Uterus (tissue), 4 donors: Measurements from ENCODE around the gene MGAT4B. TPM values are rescaled to one million over a fixed set of nuclear protein-coding genes. Genes with fewer than 3 reads are reported as not detected.
A peak's percentile ranks its signal among the peaks of the same experiment; 100 is the strongest.

Source experiments
- DNase-seq, 2 donors: peaks; one replicate each; pipeline ENCODE4 v3.0.0-alpha.2; 2019 to 2020
- H3K27ac ChIP-seq, 2 donors: fragments of 200-600 bp; sonication (generic); 1 replicate in 1 of 2; 2 replicates in 1 of 2; pipeline ENCODE4 v1.5.1; 2016 to 2018
- H3K27me3 ChIP-seq, 2 donors: fragments of 200-600 bp; sonication (generic); one replicate each; pipeline ENCODE4 v1.5.1; 2018 to 2019; ENCODE audit warnings: control low read depth in 1 of 2
- H3K36me3 ChIP-seq, 2 donors: fragments of 200-600 bp; sonication (generic); one replicate each; pipeline ENCODE4 v1.5.1; 2019; ENCODE audit warnings: control low read depth in 1 of 2
- H3K4me1 ChIP-seq, 2 donors: fragments of 200-600 bp; sonication (generic); one replicate each; pipeline ENCODE4 v1.5.1; 2018 to 2019; ENCODE audit warnings: control low read depth in 1 of 2
- H3K4me3 ChIP-seq, 2 donors: fragments of 200-600 bp; sonication (generic); 1 replicate in 1 of 2; 2 replicates in 1 of 2; pipeline ENCODE4 v1.5.1; 2018 to 2019; ENCODE audit warnings: mild to moderate bottlenecking in 1 of 2
- H3K9me3 ChIP-seq, 2 donors: fragments of 200-600 bp; sonication (generic); one replicate each; pipeline ENCODE4 v1.5.1; 2019; ENCODE audit warnings: control low read depth in 1 of 2
- CTCF ChIP-seq, 4 experiments: fragments of 200-600 bp in 2 of 4; fragments of 450-650 bp in 2 of 4; sonication (generic) in 2 of 4; IDR thresholded peaks; one replicate each; pipeline ENCODE4 v1.5.1; 2016 to 2019; ENCODE audit warnings: antibody characterized with exemption in 4 of 4, mild to moderate bottlenecking in 2 of 4, moderate library complexity in 1 of 4
- POLR2A ChIP-seq, 2 donors: fragments of 450-650 bp; IDR thresholded peaks; one replicate each; pipeline ENCODE4 v1.6.1; 2016; ENCODE audit warnings: antibody characterized with exemption in 2 of 2, mild to moderate bottlenecking in 1 of 2, moderate library complexity in 1 of 2
- intact Hi-C: fragments of 100-400 bp; cut with DNase I; formaldehyde crosslinking; loops from one replicate; pipeline ENCODE4 v1.15.1; 2023; ENCODE audit warnings: low total_unique reads
- total RNA-seq, 4 donors: library from RNA; depleted of rRNA in 3 of 4; stranded (reverse); fragments of >200 nt in 3 of 4; gene quantifications; one replicate each; pipeline versions ENCODE4 v1.1.0 to v1.2.4, GENCODE V29; 2014 to 2023
- donor health status: DM: yes; HTN: yes; CAD: no.

MGAT4B gene
- total RNA-seq, 4 donors from 2014 or later: 31.8 to 87.4 (median 66.4) TPM

- TF ChIP-seq POLR2A (IDR thresholded peaks at IDR 0.05) (no peak), CTCF (IDR thresholded peaks at IDR 0.05) (no peak)
- Histone ChIP-seq H3K36me3 (no peaks in the 10 kb centered on the region), H3K9me3 (no peaks in the 10 kb centered on the region), H3K27ac (no peak overlapping the region), H3K27me3 (no peaks in the 10 kb centered on the region), H3K4me3 (no peak overlapping the region), H3K4me1 (peaks cover 0 to 4% of the 10 kb centered on the region in 2 donors)
- intact Hi-C loops: no loop called here
- no peak for DNase-seq
Measured at GRCh38 chr5:179769271-179769670, 37.4 kb downstream of the MGAT4B start.

GRCh38 chr5:179768326-179769085, 38.2 kb downstream of the MGAT4B start:
- Histone ChIP-seq H3K4me1 (peaks cover 0 to 10% of the 10 kb centered on the region in 2 donors), H3K27me3 (no peaks in the 10 kb centered on the region), H3K9me3 (no peaks in the 10 kb centered on the region), H3K4me3 (no peak overlapping the region), H3K27ac (no peak overlapping the region), H3K36me3 (no peaks in the 10 kb centered on the region)
- intact Hi-C loops: no loop called here
- no peak for DNase-seq
- TF ChIP-seq CTCF (IDR thresholded peaks at IDR 0.05): no peak
- no peak for TF ChIP-seq POLR2A (IDR thresholded peaks at IDR 0.05)

GRCh38 chr5:179767496-179768100, 39.1 kb downstream of the MGAT4B start:
- Histone ChIP-seq H3K4me1 (peaks cover 0 to 11% of the 10 kb centered on the region in 2 donors), H3K9me3 (no peaks in the 10 kb centered on the region), H3K27ac (no peak overlapping the region), H3K27me3 (no peaks in the 10 kb centered on the region), H3K4me3 (no peak overlapping the region), H3K36me3 (no peaks in the 10 kb centered on the region)
- TF ChIP-seq CTCF (IDR thresholded peaks at IDR 0.05): no peak
- TF ChIP-seq POLR2A (IDR thresholded peaks at IDR 0.05): no peak
- DNase-seq: no peak
- intact Hi-C loops: no loop called here

GRCh38 chr5:179766726-179767455, 39.8 kb downstream of the MGAT4B start:
- H3K36me3 ChIP-seq: no peaks in the 10 kb centered on the region
- peaks cover 0 to 11% of the 10 kb centered on the region in 2 donors for H3K4me1 ChIP-seq
- no peaks in the 10 kb centered on the region for H3K9me3 ChIP-seq
- H3K27ac ChIP-seq: peak overlapping the region in 1 of 2 donors; percentile 7
- H3K4me3 ChIP-seq: no peak overlapping the region
- H3K27me3 ChIP-seq: no peaks in the 10 kb centered on the region
- no peak for DNase-seq
- intact Hi-C loops: no loop called here
- TF ChIP-seq POLR2A (IDR thresholded peaks at IDR 0.05) (no peak), CTCF (IDR thresholded peaks at IDR 0.05) (no peak)
